A549 (cell line): ENCODE measurements around the gene PTGFRN. TPM values are rescaled to one million over a fixed set of nuclear protein-coding genes. Genes with fewer than 3 reads are reported as not detected.

Experiments
- ATAC-seq, 2 experiments: fragments of 200-7000 bp in 1 of 2; fragments of >200 bp in 1 of 2; cut with Nextera tagmentation in 1 of 2; cut with Tn5 transposase in 1 of 2; 3 replicates each; pipeline versions ENCODE4 v1.8.0 to v1.9.1; 2018 to 2020; ENCODE audit warnings: mild to moderate bottlenecking in 1 of 2, moderate library complexity in 1 of 2
- CTCF ChIA-PET: fragments of 300-600 bp; sonication (Branson Sonifier 250); formaldehyde crosslinking; extraction: SDS; loops from one replicate; lab custom pipeline; 2021; ENCODE audit warnings: antibody characterized with exemption, inconsistent platforms; lab: Yijun Ruan, JAX
- POLR2A ChIA-PET: fragments of 350-600 bp; formaldehyde crosslinking; extraction: SDS; loops from one replicate; lab custom pipeline; 2021; ENCODE audit warnings: antibody characterized with exemption, inconsistent platforms; lab: Yijun Ruan, JAX
- DNase-seq, 2 experiments: peaks; one replicate each; pipeline versions ENCODE4 v3.0.0 to v3.0.0-alpha.2; 2011 to 2016; ENCODE audit warnings: low read depth in 1 of 2, low spot score in 1 of 2
- FAIRE-seq: peaks from 2 replicates; lab custom pipeline; 2011; peaks lifted over from hg19 to GRCh38; lab: Jason Lieb, UNC
- H3K27ac ChIP-seq, 2 experiments: fragments of >200 bp; sonication (Bioruptor Twin); formaldehyde crosslinking; 3 replicates each; pipeline ENCODE4 v1.5.1; 2016 to 2017
- H3K4me1 ChIP-seq: fragments of >200 bp; sonication (Bioruptor Twin); formaldehyde crosslinking; 3 replicates; pipeline ENCODE4 v1.6.1; 2016
- H3K4me2 ChIP-seq: fragments of >200 bp; sonication (Bioruptor Twin); formaldehyde crosslinking; 3 replicates; pipeline ENCODE4 v1.6.1; 2016
- H3K4me3 ChIP-seq: fragments of >200 bp; sonication (Bioruptor Twin); formaldehyde crosslinking; 3 replicates; pipeline ENCODE4 v1.5.1; 2016
- H3K9me3 ChIP-seq: fragments of >200 bp; sonication (Bioruptor Twin); formaldehyde crosslinking; 3 replicates; pipeline ENCODE4 v1.6.1; 2016
- CEBPB ChIP-seq, 2 experiments: fragments of >200 bp in 1 of 2; sonication (Bioruptor Twin) in 1 of 2; formaldehyde crosslinking in 1 of 2; IDR thresholded peaks; 2 replicates each; pipeline ENCODE4 v1.6.1; 2012 to 2016
- E2F6 ChIP-seq: IDR thresholded peaks from 2 replicates; pipeline ENCODE4 v1.6.1; 2012; ENCODE audit warnings: low read depth, borderline replicate concordance
- EHMT2 ChIP-seq: fragments of 200-600 bp; sonication (generic); IDR thresholded peaks from 2 replicates; pipeline ENCODE4 v1.6.1; 2016; ENCODE audit warnings: antibody characterized with exemption, low read depth, mild to moderate bottlenecking, moderate library complexity
- ELK1 ChIP-seq: fragments of 150-350 bp; IDR thresholded peaks from 2 replicates; pipeline ENCODE4 v1.6.1; 2014; ENCODE audit warnings: low read depth, mild to moderate bottlenecking, low read length
- GATA3 ChIP-seq: IDR thresholded peaks from 2 replicates; pipeline ENCODE4 v1.6.1; 2012; ENCODE audit warnings: borderline replicate concordance
- HDAC2 ChIP-seq: fragments of 200-600 bp; sonication (generic); IDR thresholded peaks from 2 replicates; pipeline ENCODE4 v1.6.1; 2016
- HEYL ChIP-seq: fragments of 250-450 bp; sonication (Bioruptor Pico); IDR thresholded peaks from 2 replicates; pipeline ENCODE4 v1.8.0; 2021; ENCODE audit warnings: mild to moderate bottlenecking, moderate library complexity
- HMGXB4 ChIP-seq: fragments of 250-450 bp; sonication (Bioruptor Pico); IDR thresholded peaks from 2 replicates; pipeline ENCODE4 v1.5.0; 2021; ENCODE audit warnings: mild to moderate bottlenecking, moderate library complexity, borderline replicate concordance
- HOXA7 ChIP-seq: fragments of 250-450 bp; sonication (Bioruptor Pico); IDR thresholded peaks from 2 replicates; pipeline ENCODE4 v1.5.0; 2020; ENCODE audit warnings: mild to moderate bottlenecking, moderate library complexity
- KDM1A ChIP-seq: fragments of 200-600 bp; sonication (generic); IDR thresholded peaks from 2 replicates; pipeline ENCODE4 v1.6.1; 2016; ENCODE audit warnings: low read depth, mild to moderate bottlenecking
- KDM5A ChIP-seq: fragments of 200-600 bp; sonication (generic); IDR thresholded peaks from 2 replicates; pipeline ENCODE4 v1.6.1; 2016; ENCODE audit warnings: antibody characterized with exemption, mild to moderate bottlenecking
- PBX3 ChIP-seq: IDR thresholded peaks from 2 replicates; pipeline ENCODE4 v1.6.1; 2012
- PHF8 ChIP-seq: fragments of 200-600 bp; sonication (generic); IDR thresholded peaks from 2 replicates; pipeline ENCODE4 v1.6.1; 2016; ENCODE audit warnings: low read depth, mild to moderate bottlenecking, antibody characterized with exemption, moderate library complexity, borderline replicate concordance
- RNF2 ChIP-seq: fragments of 200-600 bp; sonication (generic); IDR thresholded peaks from 2 replicates; pipeline ENCODE4 v1.6.1; 2016; ENCODE audit warnings: low read depth, mild to moderate bottlenecking, antibody characterized with exemption, moderate library complexity, borderline replicate concordance
- TP53 ChIP-seq: fragments of 250-450 bp; sonication (Bioruptor Pico); IDR thresholded peaks from 2 replicates; pipeline ENCODE4 v1.5.0; 2021; ENCODE audit warnings: mild to moderate bottlenecking, moderate library complexity
- ZC3H11A ChIP-seq: fragments of 450-650 bp; IDR thresholded peaks from 2 replicates; pipeline ENCODE4 v1.6.1; 2014; ENCODE audit warnings: antibody characterized with exemption, mild to moderate bottlenecking
- ZSCAN20 ChIP-seq: fragments of 250-450 bp; sonication (Bioruptor Pico); IDR thresholded peaks from 2 replicates; pipeline ENCODE4 v1.8.0; 2022; ENCODE audit warnings: mild to moderate bottlenecking, moderate library complexity
- WGBS: methylation state at CpG from one replicate; pipeline ENCODE4 v1.1.6; 2017; ENCODE audit errors: missing lambda C conversion rate; 5-methylcytosine and 5-hydroxymethylcytosine counted together
- polyA plus RNA-seq, 4 experiments: library from polyadenylated mRNA; depleted of rRNA in 3 of 4; stranded (reverse); fragments of >200 nt; fragmentation: RNase III in 1 of 4; extraction: RNeasy Plus Mini Kit Qiagen cat#74134 plus additional on column Dnase treatment in 1 of 4; gene quantifications; 2 replicates in 3 of 4; 3 replicates in 1 of 4; pipeline ENCODE4 v1.2.3, GENCODE V29; 2011 to 2017
- TF ChIP-seq, protein P1 (sequence below): fragments of 200-600 bp; sonication (generic); IDR thresholded peaks from 2 replicates; pipeline ENCODE4 v1.6.1; 2016; ENCODE audit warnings: antibody characterized with exemption, mild to moderate bottlenecking, moderate library complexity
- TF ChIP-seq, protein P2 (sequence below): fragments of 250-450 bp; sonication (Bioruptor Pico); IDR thresholded peaks from 2 replicates; pipeline ENCODE4 v1.5.0; 2020; ENCODE audit warnings: low read depth, mild to moderate bottlenecking, moderate library complexity
- TF ChIP-seq, protein P3 (sequence below): fragments of 450-650 bp; IDR thresholded peaks from 2 replicates; pipeline ENCODE4 v1.6.1; 2014; ENCODE audit warnings: antibody characterized with exemption

The PTGFRN gene
- polyA plus RNA-seq, 2 of the 4 experiments (the other 2 are of a cell fraction): 17.4 to 39.0 TPM

- WGBS: 93% methylated on average over 6 of the region's 6 CpGs
- ChIA-PET CTCF (no interaction called here), POLR2A (no interaction called here)
- H3K4me3 ChIP-seq: no peak overlapping the region
- no peak for FAIRE-seq
- no peak for ATAC-seq
- no peak for DNase-seq
- H3K4me1 ChIP-seq: no peaks in the 10 kb centered on the region
- H3K27ac ChIP-seq: no peak overlapping the region
- no peak overlapping the region for H3K4me2 ChIP-seq
- no peaks in the 10 kb centered on the region for H3K9me3 ChIP-seq
- TF ChIP-seq KDM1A: no peak
- TF ChIP-seq HDAC2: no peak
- TF ChIP-seq RNF2: no peak
- TF ChIP-seq EHMT2: no peak
- TF ChIP-seq KDM5A: no peak
- TF ChIP-seq PHF8: no peak
- TF ChIP-seq TP53 (CRISPR knock-in tag): no peak
- TF ChIP-seq GATA3: no peak
- TF ChIP-seq HOXA7 (CRISPR knock-in tag): no peak
- TF ChIP-seq ZC3H11A: no peak
- TF ChIP-seq, protein P1, sequence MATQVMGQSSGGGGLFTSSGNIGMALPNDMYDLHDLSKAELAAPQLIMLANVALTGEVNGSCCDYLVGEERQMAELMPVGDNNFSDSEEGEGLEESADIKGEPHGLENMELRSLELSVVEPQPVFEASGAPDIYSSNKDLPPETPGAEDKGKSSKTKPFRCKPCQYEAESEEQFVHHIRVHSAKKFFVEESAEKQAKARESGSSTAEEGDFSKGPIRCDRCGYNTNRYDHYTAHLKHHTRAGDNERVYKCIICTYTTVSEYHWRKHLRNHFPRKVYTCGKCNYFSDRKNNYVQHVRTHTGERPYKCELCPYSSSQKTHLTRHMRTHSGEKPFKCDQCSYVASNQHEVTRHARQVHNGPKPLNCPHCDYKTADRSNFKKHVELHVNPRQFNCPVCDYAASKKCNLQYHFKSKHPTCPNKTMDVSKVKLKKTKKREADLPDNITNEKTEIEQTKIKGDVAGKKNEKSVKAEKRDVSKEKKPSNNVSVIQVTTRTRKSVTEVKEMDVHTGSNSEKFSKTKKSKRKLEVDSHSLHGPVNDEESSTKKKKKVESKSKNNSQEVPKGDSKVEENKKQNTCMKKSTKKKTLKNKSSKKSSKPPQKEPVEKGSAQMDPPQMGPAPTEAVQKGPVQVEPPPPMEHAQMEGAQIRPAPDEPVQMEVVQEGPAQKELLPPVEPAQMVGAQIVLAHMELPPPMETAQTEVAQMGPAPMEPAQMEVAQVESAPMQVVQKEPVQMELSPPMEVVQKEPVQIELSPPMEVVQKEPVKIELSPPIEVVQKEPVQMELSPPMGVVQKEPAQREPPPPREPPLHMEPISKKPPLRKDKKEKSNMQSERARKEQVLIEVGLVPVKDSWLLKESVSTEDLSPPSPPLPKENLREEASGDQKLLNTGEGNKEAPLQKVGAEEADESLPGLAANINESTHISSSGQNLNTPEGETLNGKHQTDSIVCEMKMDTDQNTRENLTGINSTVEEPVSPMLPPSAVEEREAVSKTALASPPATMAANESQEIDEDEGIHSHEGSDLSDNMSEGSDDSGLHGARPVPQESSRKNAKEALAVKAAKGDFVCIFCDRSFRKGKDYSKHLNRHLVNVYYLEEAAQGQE: no peak
- TF ChIP-seq ZSCAN20 (CRISPR knock-in tag): no peak
Observed at GRCh38 chr1:116961606-116962005, 51.9 kb downstream of the PTGFRN start.

DNA sequence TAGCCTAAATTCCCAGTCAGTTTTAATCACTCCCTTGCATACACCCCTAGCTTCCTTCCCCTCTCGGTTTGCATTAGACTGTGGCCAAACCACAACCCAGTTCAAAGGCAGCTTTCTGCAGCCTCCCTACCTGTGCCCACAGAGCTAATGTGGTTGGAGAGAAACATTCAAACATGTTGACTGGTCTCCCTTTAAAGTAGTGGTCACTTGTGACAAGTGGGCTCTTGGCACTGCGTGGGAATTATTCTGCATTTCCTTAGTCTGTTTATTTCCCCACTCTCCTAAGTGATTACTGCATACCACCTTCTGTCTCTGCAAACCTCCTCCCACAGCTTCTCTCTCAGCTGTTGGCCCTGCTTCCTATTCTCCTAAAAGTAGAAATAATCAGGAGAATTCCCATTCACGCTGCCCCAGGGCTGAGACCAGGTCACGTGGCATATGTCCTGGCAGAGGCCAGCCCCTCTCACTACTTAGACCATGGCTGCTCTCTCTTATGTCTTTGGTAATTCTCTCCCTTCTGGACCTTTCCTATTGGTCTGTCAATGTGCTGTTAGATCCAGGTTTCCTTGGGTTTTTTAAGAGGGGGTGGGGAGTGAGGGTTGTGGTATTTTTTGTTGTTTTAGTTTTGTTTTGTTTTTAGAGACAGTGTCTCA lies 53.4 kb downstream of the PTGFRN start:
- FAIRE-seq (no peak), DNase-seq (no peak), ATAC-seq (no peak)
- POLR2A ChIA-PET: no interaction called here
- CTCF ChIA-PET: interaction anchor here (0.8 kb wide), 1 partner anchor 319 kb away, joined by 3 read pairs; no protein-coding TSS in a partner anchor
- no peak overlapping the region for H3K27ac ChIP-seq
- WGBS: 98% methylated on average over 4 of the region's 4 CpGs
- H3K9me3 ChIP-seq: no peaks in the 10 kb centered on the region
- no peak overlapping the region for H3K4me3 ChIP-seq
- H3K4me2 ChIP-seq: no peak overlapping the region
- H3K4me1 ChIP-seq: no peaks in the 10 kb centered on the region
- TF ChIP-seq, protein P2, sequence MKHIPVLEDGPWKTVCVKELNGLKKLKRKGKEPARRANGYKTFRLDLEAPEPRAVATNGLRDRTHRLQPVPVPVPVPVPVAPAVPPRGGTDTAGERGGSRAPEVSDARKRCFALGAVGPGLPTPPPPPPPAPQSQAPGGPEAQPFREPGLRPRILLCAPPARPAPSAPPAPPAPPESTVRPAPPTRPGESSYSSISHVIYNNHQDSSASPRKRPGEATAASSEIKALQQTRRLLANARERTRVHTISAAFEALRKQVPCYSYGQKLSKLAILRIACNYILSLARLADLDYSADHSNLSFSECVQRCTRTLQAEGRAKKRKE (CRISPR knock-in tag): no peak
- TF ChIP-seq ELK1 (no peak), CEBPB (IDR thresholded peaks at IDR 0.05) (no peak), E2F6 (no peak)

- H3K4me3 ChIP-seq: no peak overlapping the region
- H3K9me3 ChIP-seq: no peaks in the 10 kb centered on the region
- WGBS: 92% methylated on average over 11 of the region's 11 CpGs
- ChIA-PET CTCF (no interaction called here), POLR2A (no interaction called here)
- H3K4me2 ChIP-seq: no peak overlapping the region
- FAIRE-seq (no peak), ATAC-seq (no peak), DNase-seq (no peak)
- H3K27ac ChIP-seq: no peak overlapping the region
- no peaks in the 10 kb centered on the region for H3K4me1 ChIP-seq
- TF ChIP-seq ZSCAN20 (CRISPR knock-in tag) (no peak), HEYL (CRISPR knock-in tag) (no peak), PHF8 (no peak), HMGXB4 (CRISPR knock-in tag) (no peak), ELK1 (no peak), PBX3 (no peak), CEBPB (IDR thresholded peaks at IDR 0.05) (no peak)
- TF ChIP-seq, protein P3, sequence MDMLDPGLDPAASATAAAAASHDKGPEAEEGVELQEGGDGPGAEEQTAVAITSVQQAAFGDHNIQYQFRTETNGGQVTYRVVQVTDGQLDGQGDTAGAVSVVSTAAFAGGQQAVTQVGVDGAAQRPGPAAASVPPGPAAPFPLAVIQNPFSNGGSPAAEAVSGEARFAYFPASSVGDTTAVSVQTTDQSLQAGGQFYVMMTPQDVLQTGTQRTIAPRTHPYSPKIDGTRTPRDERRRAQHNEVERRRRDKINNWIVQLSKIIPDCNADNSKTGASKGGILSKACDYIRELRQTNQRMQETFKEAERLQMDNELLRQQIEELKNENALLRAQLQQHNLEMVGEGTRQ: no peak
Observed at GRCh38 chr1:116966791-116967190, 57.1 kb downstream of the PTGFRN start.
